H1 (cell line): ENCODE results near the gene RPTOR. TPM values are rescaled to one million over a fixed set of nuclear protein-coding genes. Genes with fewer than 3 reads are reported as not detected.

Experiments used
- ATF3 ChIP-seq: IDR thresholded peaks from 2 replicates; pipeline ENCODE4 v1.6.1; 2011; ENCODE audit warnings: low read depth, mild to moderate bottlenecking, low read length; ENCODE audit not compliant: insufficient read depth
- BCL11A ChIP-seq, 2 experiments: IDR thresholded peaks; one replicate each; pipeline ENCODE4 v1.6.1; 2011; ENCODE audit warnings: low read depth in 2 of 2, low read length in 2 of 2, mild to moderate bottlenecking in 2 of 2
- CHD7 ChIP-seq: fragments of 300-600 bp; sonication (generic); IDR thresholded peaks from 2 replicates; pipeline ENCODE4 v1.7.1; 2012; ENCODE audit warnings: low read length, moderate library complexity, mild to moderate bottlenecking, inconsistent platforms; ENCODE audit not compliant: insufficient replicate concordance
- CREB1 ChIP-seq: IDR thresholded peaks from 2 replicates; pipeline ENCODE4 v1.6.1; 2012; ENCODE audit warnings: inconsistent platforms
- E2F6 ChIP-seq: IDR thresholded peaks from 2 replicates; pipeline ENCODE4 v1.6.1; 2012; ENCODE audit warnings: inconsistent platforms
- HDAC2 ChIP-seq, 2 experiments: fragments of 300-600 bp in 1 of 2; sonication (generic) in 1 of 2; IDR thresholded peaks; 2 replicates each; pipeline ENCODE4 v1.6.1; 2011 to 2012; ENCODE audit warnings: low read depth in 2 of 2, low read length in 2 of 2, mild to moderate bottlenecking in 2 of 2, moderate library complexity in 2 of 2, borderline replicate concordance in 1 of 2, inconsistent platforms in 1 of 2
- KDM4A ChIP-seq: IDR thresholded peaks from one replicate; pipeline ENCODE4 v1.7.1; 2012; ENCODE audit warnings: low read depth, mild to moderate bottlenecking, moderate library complexity, low read length, inconsistent platforms; ENCODE audit not compliant: severe bottlenecking
- USF2 ChIP-seq: IDR thresholded peaks from 2 replicates; pipeline ENCODE4 v1.6.1; 2011; ENCODE audit warnings: low read length, improper control_type of control experiment
- polyA plus RNA-seq, 7 experiments: library from polyadenylated mRNA; depleted of rRNA in 3 of 7; stranded (reverse) in 5 of 7; unstranded in 2 of 7; fragments of >200 nt in 5 of 7; fragments of 200-250 nt in 2 of 7; gene quantifications; 1 replicate in 5 of 7; 2 replicates in 1 of 7; 4 replicates in 1 of 7; pipeline versions ENCODE4 v1.2.1 to v1.2.3, GENCODE V29; 2011 to 2013; ENCODE audit warnings: missing spikeins in 2 of 7, mixed read lengths in 2 of 7
- total RNA-seq: library from RNA; stranded (reverse); fragmentation: NEBNext Ultra II Directional; extraction: Animal tissue kit (Norgen Biotek cat#: 25700); gene quantifications from 2 replicates; pipeline ENCODE4 v1.2.1, GENCODE V29; 2021

RPTOR gene
- total and polyA plus RNA-seq, 2 of the 8 experiments (the other 6 are each of a cell fraction or from before 2014, with no cell fraction given): 6.9 to 28.7 TPM

GRCh38 chr17:81011951-81012350, 467.3 kb downstream of the RPTOR start (continued):
- TF ChIP-seq CHD7 (no peak), BCL11A (IDR thresholded peaks at IDR 0.05; ENCODE audit: low read depth in 2 of 2, low read length in 2 of 2) (no peak), HDAC2 (IDR thresholded peaks at IDR 0.05; ENCODE audit: borderline replicate concordance in 1 of 2, low read depth in 2 of 2, low read length in 2 of 2) (no peak), E2F6 (no peak), USF2 (no peak), CREB1 (no peak), KDM4A (no peak), ATF3 (no peak)
